HG03045 (cell line): ENCODE measurements around the gene GBE1.

Source experiments
- ATAC-seq: cut with Tn5 transposase; IDR thresholded peaks from one replicate; pipeline ENCODE4 v1.9.1; 2021; ENCODE audit warnings: mild to moderate bottlenecking, moderate library complexity; ENCODE audit not compliant: unreplicated experiment

The GBE1 gene

DNA sequence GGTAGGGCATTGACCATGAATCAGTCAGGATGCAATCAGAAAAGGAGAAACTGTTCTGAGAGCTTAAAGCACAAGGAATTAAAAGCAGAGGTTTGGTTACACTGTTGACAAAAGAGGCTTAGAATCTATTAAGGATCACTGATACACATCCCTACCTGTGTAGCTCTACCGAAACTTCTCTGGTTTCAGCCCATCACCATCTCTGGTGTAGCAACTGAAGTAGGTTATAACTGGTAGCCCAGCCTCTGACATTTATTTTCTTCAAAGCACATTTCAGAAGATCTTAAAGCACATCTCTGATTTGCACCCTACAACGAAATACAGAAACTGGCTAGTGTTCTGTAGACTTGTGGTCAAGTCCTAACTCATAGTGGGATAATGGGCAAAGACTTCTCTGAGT, 283.7 kb downstream of the GBE1 start:
- ATAC-seq: no peak

DNA sequence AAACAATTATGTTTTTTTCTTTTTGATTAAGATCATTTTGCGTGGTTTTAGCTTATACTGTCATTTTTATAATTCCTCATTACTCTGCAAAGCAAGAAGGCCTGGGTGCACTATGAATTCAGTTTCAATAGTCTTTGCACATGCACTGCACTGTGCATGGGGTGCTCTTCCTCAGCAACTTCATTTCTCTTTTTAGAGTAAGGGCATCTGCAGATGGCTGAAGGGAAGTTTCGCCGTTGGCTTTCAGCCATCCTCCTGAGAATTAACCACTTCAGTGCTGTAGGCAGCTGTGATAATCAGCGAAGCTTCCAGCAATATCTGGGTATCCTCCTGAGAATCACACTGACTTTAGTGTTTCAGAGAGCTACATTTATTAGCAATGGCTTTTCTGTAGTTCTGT, 284.8 kb downstream of the GBE1 start:
- no peak for ATAC-seq

DNA sequence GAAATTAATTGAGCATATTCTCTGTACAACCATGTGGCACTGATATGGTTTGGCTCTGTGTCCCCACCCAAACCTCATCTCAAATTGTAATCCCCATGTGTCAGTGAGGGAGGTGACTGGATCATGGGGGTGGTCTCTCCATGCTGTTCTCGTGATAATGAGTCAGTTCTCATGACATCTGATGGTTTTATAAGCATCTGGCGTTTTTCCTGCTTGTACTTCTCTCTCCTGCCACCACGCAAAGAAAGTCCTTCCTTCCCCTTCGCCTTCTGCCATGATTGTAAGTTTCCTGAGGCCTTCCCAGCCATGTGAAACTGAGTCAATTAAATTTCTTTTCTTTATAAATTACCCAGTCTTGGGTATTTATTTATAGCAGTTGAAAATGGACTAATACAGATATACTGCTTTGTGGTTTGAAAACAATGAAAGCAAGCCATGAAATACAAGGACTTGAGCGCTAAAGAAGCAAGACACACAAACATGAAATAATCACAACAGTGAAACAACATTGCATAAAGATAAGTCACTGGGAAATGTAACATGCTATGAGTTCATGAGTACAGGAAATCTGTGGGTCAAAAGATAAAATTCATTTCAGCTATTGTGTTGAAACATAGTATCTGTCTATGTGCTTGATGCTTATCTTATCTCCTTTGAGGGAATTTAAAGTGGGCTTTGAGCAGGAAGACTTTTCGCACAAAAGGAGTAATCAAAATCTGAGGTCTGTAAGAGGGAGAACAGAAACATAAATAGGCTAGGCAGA, 288.7 kb downstream of the GBE1 start:
- ATAC-seq: no peak

DNA sequence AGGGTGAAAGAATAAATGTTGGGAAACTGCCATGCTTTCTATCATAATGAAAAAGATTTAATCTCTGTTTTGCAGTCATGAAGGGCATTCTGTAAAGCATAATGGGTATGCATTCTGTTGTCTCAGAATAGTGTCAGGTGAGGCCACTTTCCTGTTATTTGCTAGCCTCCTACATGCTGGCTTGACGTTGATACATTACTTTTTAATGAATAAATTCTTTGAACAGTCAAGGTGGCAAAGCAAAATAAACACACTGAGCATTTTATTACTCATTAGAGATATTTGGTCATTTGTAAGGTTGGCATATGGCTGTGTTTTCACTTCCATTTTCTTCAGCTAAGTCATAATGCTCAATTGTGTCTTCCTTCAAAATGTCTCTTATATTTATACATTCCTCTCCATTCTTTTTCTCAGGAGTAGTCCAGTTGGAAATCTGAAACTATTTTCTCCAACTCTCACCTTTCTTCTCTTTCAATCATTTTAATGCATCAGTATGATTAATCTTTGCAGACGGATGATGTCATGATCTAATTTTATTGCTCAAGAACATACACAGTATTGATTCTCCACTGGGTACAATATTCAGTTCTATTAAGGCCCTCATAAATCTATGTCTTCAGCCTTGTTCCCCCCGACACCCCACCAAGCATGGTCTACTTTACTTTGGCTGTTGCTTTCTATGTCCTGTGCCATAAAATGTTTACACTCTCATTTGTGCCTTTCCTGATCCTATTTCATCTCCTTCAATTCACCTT, 290.7 kb downstream of the GBE1 start:
- no peak for ATAC-seq

DNA sequence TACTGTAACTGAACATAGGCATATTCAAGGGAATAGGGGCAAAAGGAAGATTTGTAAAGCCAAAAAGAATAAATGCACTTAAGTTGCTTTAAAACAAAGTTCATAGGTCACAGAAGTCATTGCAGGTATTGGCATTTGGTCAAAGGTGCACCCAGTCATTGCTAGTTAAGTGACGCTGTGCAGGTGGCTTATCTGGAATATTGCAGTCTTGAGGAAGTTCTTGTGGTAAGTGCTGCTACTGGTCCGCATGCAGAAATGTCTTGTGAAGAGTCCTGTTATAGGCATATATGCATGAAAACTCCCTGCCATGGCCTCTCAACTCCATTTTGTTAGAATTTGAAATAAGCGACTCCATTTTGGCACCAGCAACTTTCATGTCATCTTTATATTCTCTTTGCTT, 293.1 kb downstream of the GBE1 start:
- no peak for ATAC-seq

DNA sequence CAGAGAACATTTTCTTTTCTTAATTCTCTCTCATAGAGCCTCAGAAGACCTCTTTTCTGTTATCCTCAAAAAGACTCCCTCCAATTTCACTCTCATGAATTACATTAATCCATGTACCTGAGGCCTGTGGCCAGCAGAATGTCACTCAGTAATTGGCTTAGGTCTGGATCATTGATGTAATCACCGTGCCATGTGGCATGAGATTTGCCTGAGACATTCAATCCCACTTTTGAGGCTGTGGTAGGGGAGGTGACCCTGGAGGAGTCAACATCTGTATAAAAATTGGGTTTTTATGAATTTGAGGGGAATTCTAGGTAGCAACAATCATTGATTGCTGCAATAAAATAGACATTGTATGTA, 295.3 kb downstream of the GBE1 start:
- no peak for ATAC-seq

DNA sequence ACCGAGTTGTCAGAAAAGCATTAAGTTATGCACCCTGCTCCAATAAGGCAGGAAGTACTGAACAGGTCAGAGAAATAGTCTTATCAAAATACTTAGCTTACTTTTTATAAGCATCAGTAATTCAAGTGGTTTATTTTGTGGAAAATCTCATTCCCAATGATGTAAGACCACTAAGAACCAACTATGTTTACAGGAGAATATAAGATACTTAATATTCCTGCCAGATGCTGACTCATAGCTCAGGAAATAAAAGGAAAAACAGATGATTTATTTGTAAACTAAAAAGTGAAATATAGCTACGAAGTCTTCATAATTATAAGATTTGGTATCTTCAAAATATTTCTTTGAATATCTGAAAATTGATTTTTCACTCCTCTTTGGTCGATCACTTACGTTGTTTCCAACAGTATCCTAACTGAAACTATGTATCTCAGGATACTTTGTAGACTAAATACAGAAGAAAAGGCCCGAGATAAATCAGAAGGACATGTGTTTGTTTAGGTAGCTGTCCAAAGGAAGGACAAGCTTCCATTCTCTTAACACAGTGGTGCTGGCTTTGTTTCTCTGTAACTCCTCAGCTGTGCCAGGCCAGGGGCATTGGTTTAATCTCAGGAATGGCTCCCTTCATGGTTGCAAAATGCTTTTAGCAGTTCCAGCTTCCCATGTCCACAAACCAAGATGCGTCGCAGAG, 295.8 kb downstream of the GBE1 start:
- ATAC-seq: no peak

DNA sequence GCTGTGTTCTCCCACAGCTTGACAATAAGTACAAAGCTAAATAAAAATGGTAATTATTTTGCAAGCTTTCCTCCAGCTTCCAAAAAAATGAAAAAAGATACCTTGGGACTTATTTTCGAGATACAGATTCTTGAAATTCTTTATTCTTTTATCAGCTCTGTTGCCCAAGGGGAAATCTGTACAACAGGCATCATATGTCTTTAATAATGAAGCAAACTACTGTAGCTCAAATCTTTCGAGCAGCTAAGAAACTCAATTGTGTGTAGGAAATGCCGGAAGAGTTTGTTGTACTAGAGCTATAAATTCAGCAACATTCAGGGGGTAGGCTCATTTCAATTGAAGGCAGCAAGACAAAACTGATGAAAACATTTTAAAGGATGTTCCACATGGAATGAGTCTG, 297.7 kb downstream of the GBE1 start:
- no peak for ATAC-seq

DNA sequence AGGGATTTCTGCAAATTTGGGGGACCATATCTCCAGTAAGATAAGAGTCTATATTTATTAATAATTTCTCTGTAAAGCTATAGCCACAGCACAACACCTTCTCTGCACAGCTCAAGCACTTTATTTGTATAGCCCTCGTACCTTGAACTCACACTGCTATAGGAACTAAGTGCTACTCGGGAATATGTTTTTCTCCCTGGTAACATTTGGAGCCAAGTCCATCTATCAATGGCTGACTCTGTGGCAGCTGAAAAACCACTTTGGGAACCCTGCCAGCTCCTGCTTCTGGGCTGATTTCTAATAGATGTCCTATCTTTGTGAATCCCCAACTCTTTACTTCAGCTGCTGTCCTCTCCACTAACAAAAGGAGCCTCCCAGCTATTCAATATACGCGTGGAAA, 298.5 kb downstream of the GBE1 start:
- no peak for ATAC-seq

DNA sequence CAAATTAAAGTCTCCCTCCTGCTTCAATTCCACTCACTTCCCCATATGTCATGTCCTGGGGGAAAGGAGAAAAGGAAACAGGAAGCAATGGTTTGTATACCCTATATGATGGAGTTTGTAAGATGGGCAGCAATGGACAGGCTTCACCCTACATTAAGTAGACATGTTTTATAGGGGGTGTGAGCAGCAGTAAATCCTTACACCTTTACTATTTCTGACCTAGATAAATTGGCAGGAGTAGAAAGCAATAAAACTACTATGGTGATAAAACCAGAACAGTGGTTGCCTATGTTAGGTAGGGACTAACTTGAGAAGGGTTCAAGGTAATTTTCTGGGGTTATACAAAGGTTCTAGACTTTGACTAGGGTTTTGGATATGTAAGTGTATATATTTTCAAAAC, 301.7 kb downstream of the GBE1 start:
- ATAC-seq: no peak

DNA sequence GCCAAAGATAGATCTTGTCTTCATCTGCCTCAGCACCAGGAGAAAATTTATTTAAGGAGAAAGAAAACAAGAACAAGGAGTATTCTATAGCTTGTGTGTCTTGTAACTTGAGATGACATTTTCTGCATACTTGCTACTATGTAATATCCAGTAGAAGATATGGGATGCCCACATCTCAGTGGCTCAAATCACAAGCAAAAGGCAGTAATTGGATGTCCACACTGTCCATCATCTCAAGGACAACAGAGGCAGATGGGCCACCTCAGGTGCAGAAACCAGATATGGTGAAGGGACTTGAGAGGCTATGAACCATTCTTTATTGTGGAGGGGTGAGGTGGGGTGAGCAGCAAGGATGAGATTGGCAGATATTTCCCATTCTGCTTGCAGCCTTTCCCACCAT, 309.0 kb downstream of the GBE1 start:
- no peak for ATAC-seq

DNA sequence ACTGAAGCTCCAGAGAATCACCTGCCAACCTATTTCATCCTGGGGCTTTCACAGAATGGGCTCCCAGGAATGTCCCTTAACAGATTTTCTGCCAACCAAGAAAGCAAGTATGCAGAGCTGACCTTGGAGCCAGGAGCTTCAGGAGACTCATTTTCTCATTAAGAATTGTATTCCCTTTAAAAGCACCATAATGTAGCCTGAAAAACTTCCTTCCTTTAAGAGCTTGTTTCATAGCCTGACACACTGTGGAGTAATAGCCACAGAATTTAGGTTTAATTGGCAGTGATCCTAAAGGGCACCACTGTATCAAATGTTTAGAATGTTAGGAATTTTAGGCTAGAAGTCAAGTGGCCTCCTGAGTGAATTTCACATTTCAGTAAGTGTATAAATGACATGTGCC, 309.8 kb downstream of the GBE1 start:
- no peak for ATAC-seq

DNA sequence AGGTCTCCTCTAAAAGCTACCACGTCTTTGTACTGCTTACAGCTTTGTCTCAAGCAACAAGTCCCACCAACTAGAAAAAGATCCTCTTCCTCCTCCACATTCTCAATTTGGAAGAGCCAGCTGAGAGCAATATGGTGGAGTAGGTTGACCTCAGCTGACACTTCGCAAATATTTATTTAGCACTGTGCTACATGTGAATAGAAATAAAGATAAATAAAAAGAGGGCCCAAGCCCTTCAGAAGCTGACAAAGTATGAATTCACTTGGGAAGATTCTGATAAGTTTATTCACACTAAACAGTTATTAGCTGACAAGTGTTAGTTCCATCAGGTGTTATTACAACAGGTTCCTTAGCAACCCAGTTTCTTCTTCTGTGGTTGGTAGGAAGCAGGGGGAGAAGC, 310.3 kb downstream of the GBE1 start:
- ATAC-seq: no peak

DNA sequence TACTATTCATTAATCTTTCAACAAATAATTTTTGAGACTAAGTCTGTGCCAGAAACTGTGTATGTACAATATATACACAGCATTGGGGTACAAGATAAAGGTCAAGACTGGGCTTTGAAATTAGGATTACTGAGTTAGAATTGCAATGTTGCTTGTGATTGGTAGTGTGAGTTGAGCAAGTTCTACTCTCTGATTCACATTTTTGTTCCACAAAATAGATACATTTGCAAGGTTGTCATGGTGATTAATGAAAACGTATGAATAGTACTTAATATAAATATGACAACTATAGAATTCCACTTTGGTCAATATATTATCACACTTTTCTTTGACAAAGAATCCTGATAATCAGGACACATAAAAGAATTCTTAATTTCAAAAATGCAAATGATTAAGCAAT, 314.6 kb downstream of the GBE1 start:
- no peak for ATAC-seq

DNA sequence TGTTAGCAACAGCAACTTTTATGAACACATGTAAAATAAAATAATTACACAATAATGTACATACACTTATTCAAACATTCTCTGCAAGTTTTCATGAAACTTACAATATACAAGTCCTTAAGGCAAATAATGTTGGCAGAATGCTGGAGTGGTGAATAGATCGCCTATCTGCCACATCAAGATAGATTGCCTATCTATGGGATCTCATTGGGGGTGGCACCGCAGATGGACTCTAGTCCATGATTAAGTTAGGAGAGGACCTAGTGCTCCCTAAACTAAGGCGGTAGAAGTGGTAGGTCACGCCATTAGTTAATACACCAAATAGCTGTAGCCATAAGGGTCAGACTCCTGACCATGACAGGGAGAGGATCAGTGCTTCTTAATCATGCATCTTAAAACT, 315.7 kb downstream of the GBE1 start:
- no peak for ATAC-seq

DNA sequence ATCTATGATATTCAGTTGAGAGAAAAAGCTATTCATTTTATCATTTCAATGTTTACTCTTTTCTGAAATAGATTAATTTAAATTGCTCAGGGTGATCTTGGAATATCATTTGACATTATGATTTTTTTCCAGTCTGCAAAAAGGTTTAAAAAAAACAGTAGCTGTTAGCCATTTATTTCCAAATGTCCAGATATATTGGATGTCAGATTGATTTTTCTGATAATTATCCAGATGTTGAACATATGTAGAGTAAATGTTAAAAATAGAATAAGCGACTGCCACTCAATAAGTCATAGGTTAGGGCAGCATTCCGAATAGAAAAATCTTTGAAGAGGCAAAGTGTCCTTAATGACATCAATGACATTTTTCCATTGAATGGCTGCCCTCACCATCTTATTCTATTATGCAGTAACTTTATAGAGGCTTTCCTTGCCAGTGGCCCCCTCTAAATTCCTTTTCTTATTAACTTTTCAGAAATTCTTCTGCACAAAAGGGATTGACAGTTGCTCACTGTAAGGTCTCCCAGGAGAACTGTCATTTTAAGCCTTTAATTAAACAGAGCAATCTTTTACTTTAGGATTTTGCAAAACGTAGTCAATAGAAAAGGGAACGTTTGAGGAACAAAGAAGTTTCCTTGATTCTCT, 316.5 kb downstream of the GBE1 start:
- ATAC-seq: no peak

DNA sequence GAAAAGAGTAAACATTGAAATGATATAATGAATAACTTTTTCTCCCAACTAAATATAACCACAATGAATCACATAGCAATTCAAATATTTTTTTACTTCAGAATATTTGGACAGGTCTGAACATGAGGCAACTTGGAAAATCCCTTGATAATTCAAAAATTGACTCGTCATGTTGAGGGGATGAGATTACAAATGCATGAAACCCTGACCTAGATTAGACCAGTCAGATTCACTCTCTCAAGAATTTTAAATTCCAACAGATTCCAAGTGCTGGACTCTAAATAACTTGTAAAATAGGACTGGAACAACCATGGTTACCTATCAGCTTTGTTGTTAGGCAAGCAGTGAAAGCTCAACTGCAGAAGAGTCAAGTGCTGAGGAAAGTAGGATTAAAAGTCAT, 317.5 kb downstream of the GBE1 start:
- ATAC-seq: no peak

DNA sequence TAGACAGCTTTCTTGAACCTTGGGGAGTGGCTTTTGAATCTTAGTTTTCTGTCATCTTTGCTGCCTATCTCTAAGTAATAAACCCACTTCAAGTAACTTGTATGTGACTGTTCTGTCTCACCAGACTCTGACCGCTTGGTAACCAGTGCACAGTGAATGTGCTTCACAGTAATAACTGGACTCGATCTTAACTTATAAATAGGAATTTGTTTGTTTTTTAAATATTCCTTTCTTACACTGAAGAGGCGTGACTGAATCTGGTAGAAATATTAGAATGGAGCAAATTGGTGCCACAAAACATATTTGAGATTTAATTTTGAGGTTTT, 318.0 kb downstream of the GBE1 start:
- no peak for ATAC-seq

DNA sequence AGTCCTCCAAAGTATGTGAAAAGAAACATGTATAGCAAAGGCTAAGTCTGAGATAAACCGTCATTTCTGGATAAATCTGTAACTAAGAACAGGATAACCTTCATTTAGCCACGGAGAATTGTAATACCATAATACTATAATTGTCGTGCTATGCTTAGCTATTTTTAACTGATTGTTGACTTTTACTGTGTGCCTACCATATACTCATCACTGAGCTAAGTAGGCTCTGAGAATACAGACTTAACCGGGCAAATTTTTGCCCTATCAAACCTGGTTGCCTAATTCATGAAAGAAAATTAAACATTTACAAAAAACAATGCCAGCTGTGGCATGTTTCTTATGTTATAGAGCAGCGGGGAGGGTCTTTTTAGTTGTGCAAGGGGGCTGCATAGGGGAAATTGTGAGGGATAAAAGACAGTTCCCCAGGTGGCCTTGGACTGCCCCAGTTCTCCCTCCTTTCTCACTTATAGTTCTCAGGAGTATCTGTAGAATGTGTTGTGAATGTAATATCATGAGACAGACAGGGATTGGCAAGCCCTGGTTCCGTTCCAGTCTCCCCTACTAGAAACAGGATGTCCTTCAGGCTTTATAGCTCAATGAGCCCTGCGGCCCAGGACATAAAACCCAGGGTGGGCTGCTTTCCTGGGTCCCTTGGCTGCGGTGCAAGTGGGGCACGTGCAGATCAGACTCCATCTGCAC, 318.5 kb downstream of the GBE1 start:
- ATAC-seq: no peak

DNA sequence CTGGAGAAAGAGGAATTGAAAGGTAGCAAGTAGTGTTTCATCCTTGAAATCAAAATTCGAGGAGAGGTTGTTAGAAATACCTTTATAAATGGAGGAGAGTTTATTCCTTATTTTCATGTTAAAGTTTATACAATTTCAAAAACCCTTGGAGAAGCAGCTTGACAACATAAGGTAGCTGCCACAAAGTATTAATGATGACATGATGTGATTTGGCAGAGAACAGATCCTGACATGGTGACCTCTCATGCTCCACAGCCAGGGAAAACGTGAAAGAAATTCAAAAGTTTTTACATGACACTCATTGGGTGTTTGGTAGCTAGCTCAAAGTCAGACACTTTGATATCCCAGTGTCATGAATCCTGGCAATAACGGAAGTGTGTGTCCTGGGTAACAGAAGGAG, 320.8 kb downstream of the GBE1 start:
- no peak for ATAC-seq
